GM23338 (cell line): ENCODE data around the gene ZBTB24. TPM values are rescaled to one million over a fixed set of nuclear protein-coding genes. Genes with fewer than 3 reads are reported as not detected.

Experiments used
- ATAC-seq: fragments of 200-7000 bp; cut with Tn5 transposase; 3 replicates; pipeline ENCODE4 v1.9.1; 2020
- DNase-seq: peaks from one replicate; pipeline ENCODE4 v3.0.0-alpha.2; 2015; ENCODE audit warnings: low spot score
- H2AFZ ChIP-seq: fragments of 200-600 bp; sonication (generic); 2 replicates; pipeline ENCODE4 v1.8.0; 2016; ENCODE audit warnings: antibody characterized with exemption, mild to moderate bottlenecking, moderate library complexity
- H3F3A ChIP-seq: fragments of 200-600 bp; sonication (generic); replicated peaks from 2 replicates; pipeline ENCODE4 v1.8.0; 2017; ENCODE audit warnings: antibody characterized with exemption, mixed run types, low read depth
- H3K27ac ChIP-seq: fragments of 200-600 bp; sonication (generic); 2 replicates; pipeline ENCODE4 v1.6.1; 2016; ENCODE audit warnings: low read depth
- H3K27me3 ChIP-seq: fragments of 200-600 bp; sonication (generic); 2 replicates; pipeline ENCODE4 v1.8.0; 2016; ENCODE audit warnings: mild to moderate bottlenecking, mixed run types, moderate library complexity; ENCODE audit not compliant: insufficient read depth
- H3K36me3 ChIP-seq: fragments of 200-600 bp; sonication (generic); 2 replicates; pipeline ENCODE4 v1.8.0; 2016; ENCODE audit warnings: mild to moderate bottlenecking; ENCODE audit not compliant: insufficient read depth
- H3K4me1 ChIP-seq: fragments of 200-600 bp; sonication (generic); 2 replicates; pipeline ENCODE4 v1.8.0; 2016; ENCODE audit warnings: mild to moderate bottlenecking, moderate library complexity; ENCODE audit not compliant: insufficient read depth
- H3K4me2 ChIP-seq: fragments of 200-600 bp; sonication (generic); 2 replicates; pipeline ENCODE4 v1.7.1; 2017; ENCODE audit warnings: mixed run types
- H3K4me3 ChIP-seq: fragments of 200-600 bp; sonication (generic); 2 replicates; pipeline ENCODE4 v1.6.1; 2016; ENCODE audit warnings: mixed run types
- H3K79me2 ChIP-seq: fragments of 200-600 bp; sonication (generic); replicated peaks from 2 replicates; pipeline ENCODE4 v1.8.0; 2017; ENCODE audit warnings: mild to moderate bottlenecking; ENCODE audit not compliant: insufficient read depth
- H3K9me2 ChIP-seq: fragments of 200-600 bp; sonication (generic); 2 replicates; pipeline ENCODE4 v1.8.0; 2017; ENCODE audit not compliant: insufficient read depth
- H4K20me1 ChIP-seq: fragments of 200-600 bp; sonication (generic); replicated peaks from 2 replicates; pipeline ENCODE4 v1.8.0; 2017; ENCODE audit warnings: mild to moderate bottlenecking; ENCODE audit not compliant: insufficient read depth
- H3K27ac Mint-ChIP-seq: 2 replicates; pipeline ENCODE4 v1.8.0; 2020; ENCODE audit warnings: inconsistent platforms, mild to moderate bottlenecking, moderate library complexity, mixed read lengths
- H3K27me3 Mint-ChIP-seq: 3 replicates; pipeline ENCODE4 v1.8.0; 2022; ENCODE audit warnings: low read depth, mild to moderate bottlenecking, moderate library complexity, mixed read lengths, inconsistent platforms; ENCODE audit not compliant: insufficient read depth, poor library complexity
- H3K36me3 Mint-ChIP-seq: 3 replicates; pipeline ENCODE4 v1.8.0; 2021; ENCODE audit warnings: low read depth, mild to moderate bottlenecking, inconsistent platforms, moderate library complexity, mixed read lengths
- H3K4me1 Mint-ChIP-seq: 3 replicates; pipeline ENCODE4 v1.8.0; 2020; ENCODE audit warnings: mild to moderate bottlenecking, inconsistent platforms, mixed read lengths
- H3K4me3 Mint-ChIP-seq: 3 replicates; pipeline ENCODE4 v1.8.0; 2021; ENCODE audit warnings: moderate library complexity, mild to moderate bottlenecking, inconsistent platforms, mixed read lengths
- H3K9me3 Mint-ChIP-seq: 3 replicates; pipeline ENCODE4 v1.8.0; 2020; ENCODE audit warnings: moderate library complexity, mild to moderate bottlenecking, inconsistent platforms, mixed read lengths
- CREB1 ChIP-seq: fragments of 250-450 bp; sonication (Bioruptor Pico); IDR thresholded peaks from 2 replicates; pipeline ENCODE4 v1.5.0; 2020; ENCODE audit warnings: low read depth, mild to moderate bottlenecking, moderate library complexity
- EZH2 ChIP-seq: fragments of 200-600 bp; sonication (generic); IDR thresholded peaks from one replicate; pipeline ENCODE4 v1.8.0; 2017; ENCODE audit warnings: antibody characterized with exemption, mild to moderate bottlenecking, low read depth; ENCODE audit not compliant: unreplicated experiment
- EZH2phosphoT487 ChIP-seq: fragments of 200-600 bp; sonication (generic); IDR thresholded peaks from one replicate; pipeline ENCODE4 v1.8.1; 2018; ENCODE audit warnings: antibody characterized with exemption; ENCODE audit not compliant: unreplicated experiment
- JUNB ChIP-seq: IDR thresholded peaks from one replicate; pipeline ENCODE4 v1.6.1; 2016; ENCODE audit warnings: antibody characterized with exemption; ENCODE audit not compliant: unreplicated experiment
- NANOG ChIP-seq: IDR thresholded peaks from 2 replicates; pipeline ENCODE4 v1.6.1; 2016; ENCODE audit warnings: antibody characterized with exemption, borderline replicate concordance
- POLR2AphosphoS5 ChIP-seq: IDR thresholded peaks from 2 replicates; pipeline ENCODE4 v1.6.1; 2016; ENCODE audit warnings: antibody characterized with exemption, low read depth
- STAT1 ChIP-seq: IDR thresholded peaks from one replicate; pipeline ENCODE4 v1.6.1; 2016; ENCODE audit warnings: antibody characterized with exemption; ENCODE audit not compliant: unreplicated experiment
- ZNF114 ChIP-seq: fragments of 250-450 bp; sonication (Bioruptor Pico); IDR thresholded peaks from 2 replicates; pipeline ENCODE4 v1.5.0; 2020; ENCODE audit warnings: mild to moderate bottlenecking, moderate library complexity
- ZNF331 ChIP-seq: fragments of 250-450 bp; sonication (Bioruptor Pico); IDR thresholded peaks from 2 replicates; pipeline ENCODE4 v1.5.0; 2020; ENCODE audit warnings: low read depth, mild to moderate bottlenecking, moderate library complexity
- polyA plus RNA-seq: library from polyadenylated mRNA; unstranded; fragments of >200 nt; fragmentation: Nextera tagmentation; extraction: Ambion mirVana; gene quantifications from 2 replicates; pipeline ENCODE4 v1.2.1, GENCODE V29; 2016
- total RNA-seq: library from RNA; depleted of rRNA; stranded (reverse); fragments of >200 nt; shearing (Covaris generic); gene quantifications from 2 replicates; pipeline ENCODE4 v1.2.3, GENCODE V29; 2014
- TF ChIP-seq, protein P1 (sequence below), 2 experiments: fragments of 200-600 bp in 1 of 2; sonication (generic) in 1 of 2; conservative IDR thresholded peaks; 2 replicates each; pipeline versions ENCODE4 v1.5.1 to v1.6.1; 2016 to 2017; ENCODE audit warnings: antibody characterized with exemption in 2 of 2, low read depth in 2 of 2, mild to moderate bottlenecking in 2 of 2, moderate library complexity in 1 of 2
- TF ChIP-seq, protein P2 (sequence below): IDR thresholded peaks from one replicate; pipeline ENCODE4 v1.6.1; 2018; ENCODE audit warnings: antibody characterized with exemption; ENCODE audit not compliant: unreplicated experiment
- TF ChIP-seq, protein P3 (sequence below): IDR thresholded peaks from 2 replicates; pipeline ENCODE4 v1.6.1; 2016; ENCODE audit warnings: antibody characterized with exemption
- TF ChIP-seq, protein P4 (sequence below): fragments of 250-450 bp; sonication (Bioruptor Pico); IDR thresholded peaks from 2 replicates; pipeline ENCODE4 v1.5.0; 2020; ENCODE audit warnings: mild to moderate bottlenecking, moderate library complexity

Gene ZBTB24
- total and polyA plus RNA-seq, 2 experiments from 2014 or later: 7.9 to 22.0 TPM

DNA sequence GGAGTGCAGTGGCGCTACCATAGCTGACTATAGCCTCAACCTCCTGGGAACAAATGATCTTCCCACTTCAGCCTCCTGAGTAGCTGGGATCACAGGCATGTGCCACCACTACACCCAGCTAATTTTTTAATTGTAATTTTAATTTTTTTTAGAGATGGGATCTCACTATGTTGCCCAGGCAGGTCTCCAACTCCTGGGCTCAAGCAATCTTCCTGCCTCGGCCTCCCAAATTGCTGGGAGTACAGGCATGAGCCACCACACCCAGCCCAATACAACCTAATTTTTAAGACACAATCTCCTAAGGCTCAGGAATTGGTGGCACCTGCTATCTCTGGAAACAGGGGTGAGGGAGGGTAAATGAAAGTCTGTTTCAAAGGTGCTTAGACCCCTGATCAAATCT is 5.8 kb downstream of the ZBTB24 start:
- Mint-ChIP-seq H3K9me3 (no peaks in the 10 kb centered on the region), H3K27ac (no peak overlapping the region), H3K36me3 (peaks cover 83% of the 10 kb centered on the region), H3K4me1 (peaks cover 37% of the 10 kb centered on the region), H3K27me3 (peaks cover 5% of the 10 kb centered on the region), H3K4me3 (peak overlapping the region; percentile 17; the same call in 1 of the 3 replicates)
- Histone ChIP-seq H3K27me3 (no peaks in the 10 kb centered on the region), H3K9me2 (no peaks in the 10 kb centered on the region), H3F3A (no peaks in the 10 kb centered on the region), H3K4me2 (0 out of 2 replicates have a peak overlapping the region, but pooled peaks have one; percentile 25), H3K36me3 (peaks cover 59% of the 10 kb centered on the region), H4K20me1 (peaks cover 56% of the 10 kb centered on the region), H3K4me3 (no peak overlapping the region), H3K27ac (no peak overlapping the region), H3K79me2 (peaks cover 76% of the 10 kb centered on the region), H3K4me1 (peaks cover 40% of the 10 kb centered on the region), H2AFZ (no peak overlapping the region)
- no peak for ATAC-seq
- TF ChIP-seq EZH2 (no peak), NANOG (no peak), EZH2phosphoT487 (no peak), STAT1 (no peak), POLR2AphosphoS5 (no peak), ZNF114 (CRISPR knock-in tag) (no peak), ZNF331 (CRISPR knock-in tag) (no peak), JUNB (no peak), CREB1 (CRISPR knock-in tag) (no peak)
- TF ChIP-seq, protein P1, sequence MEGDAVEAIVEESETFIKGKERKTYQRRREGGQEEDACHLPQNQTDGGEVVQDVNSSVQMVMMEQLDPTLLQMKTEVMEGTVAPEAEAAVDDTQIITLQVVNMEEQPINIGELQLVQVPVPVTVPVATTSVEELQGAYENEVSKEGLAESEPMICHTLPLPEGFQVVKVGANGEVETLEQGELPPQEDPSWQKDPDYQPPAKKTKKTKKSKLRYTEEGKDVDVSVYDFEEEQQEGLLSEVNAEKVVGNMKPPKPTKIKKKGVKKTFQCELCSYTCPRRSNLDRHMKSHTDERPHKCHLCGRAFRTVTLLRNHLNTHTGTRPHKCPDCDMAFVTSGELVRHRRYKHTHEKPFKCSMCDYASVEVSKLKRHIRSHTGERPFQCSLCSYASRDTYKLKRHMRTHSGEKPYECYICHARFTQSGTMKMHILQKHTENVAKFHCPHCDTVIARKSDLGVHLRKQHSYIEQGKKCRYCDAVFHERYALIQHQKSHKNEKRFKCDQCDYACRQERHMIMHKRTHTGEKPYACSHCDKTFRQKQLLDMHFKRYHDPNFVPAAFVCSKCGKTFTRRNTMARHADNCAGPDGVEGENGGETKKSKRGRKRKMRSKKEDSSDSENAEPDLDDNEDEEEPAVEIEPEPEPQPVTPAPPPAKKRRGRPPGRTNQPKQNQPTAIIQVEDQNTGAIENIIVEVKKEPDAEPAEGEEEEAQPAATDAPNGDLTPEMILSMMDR (conservative IDR thresholded peaks at IDR 0.05; ENCODE audit: low read depth in 2 of 2): no peak
- TF ChIP-seq, protein P2, sequence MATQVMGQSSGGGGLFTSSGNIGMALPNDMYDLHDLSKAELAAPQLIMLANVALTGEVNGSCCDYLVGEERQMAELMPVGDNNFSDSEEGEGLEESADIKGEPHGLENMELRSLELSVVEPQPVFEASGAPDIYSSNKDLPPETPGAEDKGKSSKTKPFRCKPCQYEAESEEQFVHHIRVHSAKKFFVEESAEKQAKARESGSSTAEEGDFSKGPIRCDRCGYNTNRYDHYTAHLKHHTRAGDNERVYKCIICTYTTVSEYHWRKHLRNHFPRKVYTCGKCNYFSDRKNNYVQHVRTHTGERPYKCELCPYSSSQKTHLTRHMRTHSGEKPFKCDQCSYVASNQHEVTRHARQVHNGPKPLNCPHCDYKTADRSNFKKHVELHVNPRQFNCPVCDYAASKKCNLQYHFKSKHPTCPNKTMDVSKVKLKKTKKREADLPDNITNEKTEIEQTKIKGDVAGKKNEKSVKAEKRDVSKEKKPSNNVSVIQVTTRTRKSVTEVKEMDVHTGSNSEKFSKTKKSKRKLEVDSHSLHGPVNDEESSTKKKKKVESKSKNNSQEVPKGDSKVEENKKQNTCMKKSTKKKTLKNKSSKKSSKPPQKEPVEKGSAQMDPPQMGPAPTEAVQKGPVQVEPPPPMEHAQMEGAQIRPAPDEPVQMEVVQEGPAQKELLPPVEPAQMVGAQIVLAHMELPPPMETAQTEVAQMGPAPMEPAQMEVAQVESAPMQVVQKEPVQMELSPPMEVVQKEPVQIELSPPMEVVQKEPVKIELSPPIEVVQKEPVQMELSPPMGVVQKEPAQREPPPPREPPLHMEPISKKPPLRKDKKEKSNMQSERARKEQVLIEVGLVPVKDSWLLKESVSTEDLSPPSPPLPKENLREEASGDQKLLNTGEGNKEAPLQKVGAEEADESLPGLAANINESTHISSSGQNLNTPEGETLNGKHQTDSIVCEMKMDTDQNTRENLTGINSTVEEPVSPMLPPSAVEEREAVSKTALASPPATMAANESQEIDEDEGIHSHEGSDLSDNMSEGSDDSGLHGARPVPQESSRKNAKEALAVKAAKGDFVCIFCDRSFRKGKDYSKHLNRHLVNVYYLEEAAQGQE: no peak
- TF ChIP-seq, protein P3, sequence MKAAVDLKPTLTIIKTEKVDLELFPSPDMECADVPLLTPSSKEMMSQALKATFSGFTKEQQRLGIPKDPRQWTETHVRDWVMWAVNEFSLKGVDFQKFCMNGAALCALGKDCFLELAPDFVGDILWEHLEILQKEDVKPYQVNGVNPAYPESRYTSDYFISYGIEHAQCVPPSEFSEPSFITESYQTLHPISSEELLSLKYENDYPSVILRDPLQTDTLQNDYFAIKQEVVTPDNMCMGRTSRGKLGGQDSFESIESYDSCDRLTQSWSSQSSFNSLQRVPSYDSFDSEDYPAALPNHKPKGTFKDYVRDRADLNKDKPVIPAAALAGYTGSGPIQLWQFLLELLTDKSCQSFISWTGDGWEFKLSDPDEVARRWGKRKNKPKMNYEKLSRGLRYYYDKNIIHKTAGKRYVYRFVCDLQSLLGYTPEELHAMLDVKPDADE: no peak
- TF ChIP-seq, protein P4, sequence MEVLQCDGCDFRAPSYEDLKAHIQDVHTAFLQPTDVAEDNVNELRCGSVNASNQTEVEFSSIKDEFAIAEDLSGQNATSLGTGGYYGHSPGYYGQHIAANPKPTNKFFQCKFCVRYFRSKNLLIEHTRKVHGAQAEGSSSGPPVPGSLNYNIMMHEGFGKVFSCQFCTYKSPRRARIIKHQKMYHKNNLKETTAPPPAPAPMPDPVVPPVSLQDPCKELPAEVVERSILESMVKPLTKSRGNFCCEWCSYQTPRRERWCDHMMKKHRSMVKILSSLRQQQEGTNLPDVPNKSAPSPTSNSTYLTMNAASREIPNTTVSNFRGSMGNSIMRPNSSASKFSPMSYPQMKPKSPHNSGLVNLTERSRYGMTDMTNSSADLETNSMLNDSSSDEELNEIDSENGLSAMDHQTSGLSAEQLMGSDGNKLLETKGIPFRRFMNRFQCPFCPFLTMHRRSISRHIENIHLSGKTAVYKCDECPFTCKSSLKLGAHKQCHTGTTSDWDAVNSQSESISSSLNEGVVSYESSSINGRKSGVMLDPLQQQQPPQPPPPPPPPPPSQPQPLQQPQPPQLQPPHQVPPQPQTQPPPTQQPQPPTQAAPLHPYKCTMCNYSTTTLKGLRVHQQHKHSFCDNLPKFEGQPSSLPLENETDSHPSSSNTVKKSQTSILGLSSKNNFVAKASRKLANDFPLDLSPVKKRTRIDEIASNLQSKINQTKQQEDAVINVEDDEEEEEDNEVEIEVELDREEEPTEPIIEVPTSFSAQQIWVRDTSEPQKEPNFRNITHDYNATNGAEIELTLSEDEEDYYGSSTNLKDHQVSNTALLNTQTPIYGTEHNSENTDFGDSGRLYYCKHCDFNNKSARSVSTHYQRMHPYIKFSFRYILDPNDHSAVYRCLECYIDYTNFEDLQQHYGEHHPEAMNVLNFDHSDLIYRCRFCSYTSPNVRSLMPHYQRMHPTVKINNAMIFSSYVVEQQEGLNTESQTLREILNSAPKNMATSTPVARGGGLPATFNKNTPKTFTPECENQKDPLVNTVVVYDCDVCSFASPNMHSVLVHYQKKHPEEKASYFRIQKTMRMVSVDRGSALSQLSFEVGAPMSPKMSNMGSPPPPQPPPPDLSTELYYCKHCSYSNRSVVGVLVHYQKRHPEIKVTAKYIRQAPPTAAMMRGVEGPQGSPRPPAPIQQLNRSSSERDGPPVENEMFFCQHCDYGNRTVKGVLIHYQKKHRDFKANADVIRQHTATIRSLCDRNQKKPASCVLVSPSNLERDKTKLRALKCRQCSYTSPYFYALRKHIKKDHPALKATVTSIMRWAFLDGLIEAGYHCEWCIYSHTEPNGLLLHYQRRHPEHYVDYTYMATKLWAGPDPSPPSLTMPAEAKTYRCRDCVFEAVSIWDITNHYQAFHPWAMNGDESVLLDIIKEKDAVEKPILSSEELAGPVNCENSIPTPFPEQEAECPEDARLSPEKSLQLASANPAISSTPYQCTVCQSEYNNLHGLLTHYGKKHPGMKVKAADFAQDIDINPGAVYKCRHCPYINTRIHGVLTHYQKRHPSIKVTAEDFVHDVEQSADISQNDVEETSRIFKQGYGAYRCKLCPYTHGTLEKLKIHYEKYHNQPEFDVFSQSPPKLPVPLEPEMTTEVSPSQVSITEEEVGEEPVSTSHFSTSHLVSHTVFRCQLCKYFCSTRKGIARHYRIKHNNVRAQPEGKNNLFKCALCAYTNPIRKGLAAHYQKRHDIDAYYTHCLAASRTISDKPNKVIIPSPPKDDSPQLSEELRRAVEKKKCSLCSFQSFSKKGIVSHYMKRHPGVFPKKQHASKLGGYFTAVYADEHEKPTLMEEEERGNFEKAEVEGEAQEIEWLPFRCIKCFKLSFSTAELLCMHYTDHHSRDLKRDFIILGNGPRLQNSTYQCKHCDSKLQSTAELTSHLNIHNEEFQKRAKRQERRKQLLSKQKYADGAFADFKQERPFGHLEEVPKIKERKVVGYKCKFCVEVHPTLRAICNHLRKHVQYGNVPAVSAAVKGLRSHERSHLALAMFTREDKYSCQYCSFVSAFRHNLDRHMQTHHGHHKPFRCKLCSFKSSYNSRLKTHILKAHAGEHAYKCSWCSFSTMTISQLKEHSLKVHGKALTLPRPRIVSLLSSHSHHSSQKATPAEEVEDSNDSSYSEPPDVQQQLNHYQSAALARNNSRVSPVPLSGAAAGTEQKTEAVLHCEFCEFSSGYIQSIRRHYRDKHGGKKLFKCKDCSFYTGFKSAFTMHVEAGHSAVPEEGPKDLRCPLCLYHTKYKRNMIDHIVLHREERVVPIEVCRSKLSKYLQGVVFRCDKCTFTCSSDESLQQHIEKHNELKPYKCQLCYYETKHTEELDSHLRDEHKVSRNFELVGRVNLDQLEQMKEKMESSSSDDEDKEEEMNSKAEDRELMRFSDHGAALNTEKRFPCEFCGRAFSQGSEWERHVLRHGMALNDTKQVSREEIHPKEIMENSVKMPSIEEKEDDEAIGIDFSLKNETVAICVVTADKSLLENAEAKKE: no peak
- no peak for DNase-seq
